NCI-H82 (cell line): ENCODE data around the gene CDC42.
A peak's percentile ranks its signal among the peaks of the same experiment; 100 is the strongest.
"Not testable (repeated sequence)": the region's sequence is repeated elsewhere in the genome, so short reads cannot be mapped to it uniquely, and the experiment has no call there.

Experiments
- DNase-seq: peaks from one replicate; lab custom pipeline; 2025; lab: John Stamatoyannopoulos, UW

Gene CDC42

DNA sequence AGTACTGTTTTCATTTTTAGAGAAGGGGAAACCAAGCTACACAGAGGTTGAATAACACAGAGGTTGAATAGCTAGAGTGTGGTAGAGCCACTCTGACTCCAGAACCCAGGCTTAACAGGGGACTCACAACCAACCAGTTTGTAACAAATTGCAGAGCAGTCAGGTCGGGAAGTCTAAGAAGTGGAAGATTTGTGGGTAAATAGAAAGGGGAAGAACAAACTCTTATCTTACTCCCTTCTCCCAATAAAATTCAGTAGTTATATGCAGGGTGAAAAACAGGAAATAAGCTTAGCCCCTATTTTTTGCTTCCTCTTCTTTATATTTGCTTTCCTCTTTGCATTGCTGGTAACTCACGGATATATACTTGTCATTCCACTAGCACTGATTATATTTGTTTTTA is 23.2 kb downstream of the CDC42 start:
- DNase-seq: no peak

- no peak for DNase-seq
These were observed 23.8 kb downstream of the CDC42 start for GRCh38 chr1:22076346-22076745.

DNA sequence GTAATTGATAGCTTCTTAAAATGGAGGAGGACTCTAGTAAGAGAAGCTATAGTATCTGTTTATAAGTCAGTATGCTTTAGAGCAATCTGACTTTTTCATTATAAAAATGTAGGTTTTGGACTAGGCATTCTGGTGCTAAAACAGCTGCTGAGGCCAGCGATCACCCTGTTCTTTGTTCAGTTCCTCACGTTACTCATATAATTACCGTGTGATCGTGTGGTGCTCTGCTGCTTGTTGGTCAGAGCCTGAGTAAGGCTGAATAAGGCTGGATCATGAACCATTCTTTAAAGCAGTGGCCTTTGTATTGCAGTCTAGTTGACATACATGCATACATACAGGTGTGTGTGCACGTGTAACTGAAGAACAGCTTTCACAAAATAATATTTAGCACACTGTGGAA is 25.2 kb downstream of the CDC42 start:
- no peak for DNase-seq

- no peak for DNase-seq
These were observed 25.6 kb downstream of the CDC42 start for GRCh38 chr1:22078133-22078532.

GRCh38 chr1:22080191-22080590 is 27.7 kb downstream of the CDC42 start:
- DNase-seq: no peak

GRCh38 chr1:22088331-22088730 is 35.8 kb downstream of the CDC42 start:
- DNase-seq: no peak

GRCh38 chr1:22089134-22089571 is 36.6 kb downstream of the CDC42 start:
- DNase-seq: no peak

DNA sequence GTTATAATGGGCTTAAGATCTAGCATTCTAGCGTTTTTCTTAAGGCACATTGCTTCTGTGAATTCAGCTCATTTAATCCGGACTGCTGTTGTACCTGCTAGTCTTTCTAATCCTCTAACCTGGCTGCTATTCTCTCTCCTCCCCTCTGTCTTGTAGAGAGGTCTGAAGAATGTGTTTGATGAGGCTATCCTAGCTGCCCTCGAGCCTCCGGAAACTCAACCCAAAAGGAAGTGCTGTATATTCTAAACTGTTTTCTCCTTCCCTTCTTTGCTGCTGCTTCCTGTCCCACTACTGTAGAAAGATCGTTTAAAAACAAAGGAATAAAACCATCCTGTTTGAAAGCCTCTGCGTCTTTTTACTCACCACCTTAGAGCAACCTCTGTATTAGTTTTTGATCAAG is 37.3 kb downstream of the CDC42 start:
- peak; percentile 57 for DNase-seq

- DNase-seq: no peak
These were observed 38.4 kb downstream of the CDC42 start for GRCh38 chr1:22090867-22091266.

GRCh38 chr1:22092026-22092768 is 39.7 kb downstream of the CDC42 start:
- DNase-seq: not testable (repeated sequence)

DNA sequence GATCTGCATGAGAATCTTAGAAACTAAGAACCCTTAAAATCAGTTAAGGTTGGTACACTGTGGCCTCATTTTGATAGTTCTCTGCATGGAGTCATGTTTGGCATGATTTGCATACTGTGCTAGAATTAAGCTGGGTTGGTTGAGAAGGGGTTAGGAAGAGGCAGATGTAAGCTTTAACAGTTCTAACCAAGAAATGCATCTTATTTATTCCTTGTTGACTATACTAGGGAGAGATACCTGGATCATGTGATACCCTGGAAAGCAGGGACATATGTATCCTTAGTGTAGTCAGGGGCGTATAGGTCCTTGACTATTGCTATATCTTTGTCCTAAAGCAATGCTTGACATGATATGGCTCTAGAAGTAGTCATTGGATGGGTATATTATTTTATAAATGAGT is 41.0 kb downstream of the CDC42 start:
- no peak for DNase-seq

- DNase-seq: no peak
These were observed 43.5 kb downstream of the CDC42 start for GRCh38 chr1:22096036-22096435.

DNA sequence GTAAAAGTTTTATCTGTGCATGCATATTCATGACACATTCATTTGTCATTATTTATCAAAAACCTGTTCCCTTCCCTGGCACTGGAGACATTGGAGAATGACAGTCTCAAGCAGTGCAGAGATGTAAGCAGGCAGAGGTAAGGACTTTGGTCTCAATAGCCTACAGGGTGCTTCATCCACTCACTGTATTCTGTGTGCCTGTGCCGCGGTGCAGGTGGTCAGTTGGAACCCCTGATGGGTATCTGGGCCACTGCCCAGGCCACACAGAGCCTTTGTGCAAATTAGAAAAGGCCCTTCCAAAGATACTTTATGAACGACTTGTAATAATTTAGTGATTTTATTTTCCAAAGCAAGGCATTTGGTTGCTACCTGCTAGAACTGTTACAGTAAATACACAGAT is 44.0 kb downstream of the CDC42 start:
- no peak for DNase-seq

DNA sequence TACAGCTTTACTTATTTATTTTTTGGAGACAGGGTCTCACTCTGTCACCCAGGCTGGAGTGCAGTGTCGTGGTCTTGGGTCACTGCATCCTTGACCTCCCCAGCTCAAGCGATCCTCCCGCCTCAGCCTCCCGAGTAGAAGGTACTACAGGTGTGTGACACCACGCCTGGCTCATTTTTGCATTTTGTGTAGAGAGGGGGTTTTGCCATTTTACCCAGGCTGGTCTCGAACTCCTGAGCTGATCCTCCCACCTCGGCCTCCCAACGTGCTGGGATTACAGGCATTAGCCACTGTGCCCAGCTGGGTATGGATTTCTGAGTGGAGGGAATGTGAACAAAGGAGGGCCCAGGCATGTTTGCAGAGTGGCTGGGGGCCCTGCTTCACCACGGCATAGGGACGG is 46.2 kb downstream of the CDC42 start:
- no peak for DNase-seq

- no peak for DNase-seq
These were observed 47.7 kb downstream of the CDC42 start for GRCh38 chr1:22100168-22100567.

- no peak for DNase-seq
These were observed 48.7 kb downstream of the CDC42 start for GRCh38 chr1:22101199-22101598.

DNA sequence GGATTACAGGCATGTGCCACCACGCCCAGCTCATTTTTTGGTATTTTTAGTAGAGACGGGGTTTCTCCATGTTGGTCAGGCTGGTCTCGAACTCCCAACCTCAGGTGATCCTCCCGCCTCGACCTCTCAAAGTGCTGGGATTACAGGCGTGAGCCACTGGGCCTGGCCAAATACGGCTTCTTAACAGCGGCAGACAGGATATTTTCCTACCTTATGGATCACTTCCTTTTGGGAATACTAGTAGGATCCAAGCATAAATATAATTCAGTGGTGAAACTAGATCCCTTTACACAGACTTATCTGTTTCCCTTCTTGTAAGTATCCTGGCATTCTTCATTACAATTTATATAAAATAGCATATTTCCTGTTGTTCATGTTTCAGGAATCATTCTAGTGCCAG is 49.5 kb downstream of the CDC42 start:
- DNase-seq: no peak

GRCh38 chr1:22102746-22103145 is 50.2 kb downstream of the CDC42 start:
- DNase-seq: no peak

DNA sequence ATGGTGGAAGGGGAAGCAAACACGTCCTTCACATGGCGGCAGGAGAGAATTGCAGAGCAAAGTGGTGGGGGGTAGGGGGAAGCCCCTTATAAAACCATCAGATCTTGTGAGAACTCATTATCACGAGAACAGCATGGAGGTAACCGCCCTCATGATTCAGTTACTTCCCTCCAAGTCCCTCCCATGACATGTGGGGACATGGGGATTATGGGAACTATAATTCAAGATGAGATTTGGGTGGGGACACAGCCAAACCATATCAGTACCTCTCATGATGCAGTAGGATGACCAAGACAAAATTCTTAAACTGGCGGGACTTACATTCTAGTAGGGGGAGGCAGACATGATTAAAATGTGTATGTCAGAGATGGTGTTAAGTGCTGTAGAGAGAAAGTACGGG is 51.6 kb downstream of the CDC42 start:
- no peak for DNase-seq

- DNase-seq: no peak
These were observed 52.4 kb downstream of the CDC42 start for GRCh38 chr1:22104865-22105437.

GRCh38 chr1:22105611-22106207 is 53.2 kb downstream of the CDC42 start:
- DNase-seq: peak; percentile 81

GRCh38 chr1:22107126-22107525 is 54.6 kb downstream of the CDC42 start:
- DNase-seq: no peak

DNA sequence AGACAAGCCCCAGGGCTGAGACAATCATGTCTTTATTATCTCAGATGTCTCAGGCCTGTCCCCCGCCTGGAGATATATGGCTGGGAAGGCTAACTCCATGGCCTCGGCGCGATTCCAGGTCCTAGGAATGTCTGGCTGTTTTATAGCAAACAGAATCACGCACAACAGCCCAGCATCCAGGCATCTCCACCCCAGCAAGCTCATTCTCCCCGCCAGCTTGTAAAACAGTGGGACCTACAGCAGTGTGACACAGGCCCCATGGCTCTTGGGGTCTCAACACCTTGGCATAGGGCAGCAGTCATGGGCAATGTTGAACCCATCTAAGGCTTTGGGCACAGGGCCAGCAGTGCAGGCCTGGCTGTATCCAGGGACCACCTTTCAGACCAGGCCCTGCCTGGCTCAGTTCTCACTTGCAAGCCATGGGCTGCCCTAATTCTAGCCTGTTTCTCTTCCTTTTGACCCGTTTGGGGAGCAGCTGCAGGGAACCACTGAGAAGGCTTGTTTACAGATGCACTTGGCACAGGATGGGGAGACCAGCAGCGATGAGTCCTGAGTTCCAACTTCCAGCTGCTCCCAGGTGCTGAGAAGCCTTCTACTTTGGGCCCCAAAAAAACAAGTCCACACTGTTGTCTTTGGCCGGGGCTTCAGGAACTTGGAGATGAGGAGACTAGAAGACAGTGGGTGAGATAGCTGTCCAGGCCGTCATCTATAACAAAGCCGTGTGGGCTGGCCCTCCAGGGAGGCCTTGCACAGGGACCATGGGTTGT is 56.0 kb downstream of the CDC42 start:
- DNase-seq: no peak
